GM18861 (cell line): ENCODE results near the gene GLRX3.
"Not testable (repeated sequence)": the region's sequence is repeated elsewhere in the genome, so short reads cannot be mapped to it uniquely, and the experiment has no call there.

ENCODE experiments used
- ATAC-seq: cut with Tn5 transposase; IDR thresholded peaks from one replicate; pipeline ENCODE4 v1.9.1; 2021; ENCODE audit not compliant: unreplicated experiment

The GLRX3 gene

DNA sequence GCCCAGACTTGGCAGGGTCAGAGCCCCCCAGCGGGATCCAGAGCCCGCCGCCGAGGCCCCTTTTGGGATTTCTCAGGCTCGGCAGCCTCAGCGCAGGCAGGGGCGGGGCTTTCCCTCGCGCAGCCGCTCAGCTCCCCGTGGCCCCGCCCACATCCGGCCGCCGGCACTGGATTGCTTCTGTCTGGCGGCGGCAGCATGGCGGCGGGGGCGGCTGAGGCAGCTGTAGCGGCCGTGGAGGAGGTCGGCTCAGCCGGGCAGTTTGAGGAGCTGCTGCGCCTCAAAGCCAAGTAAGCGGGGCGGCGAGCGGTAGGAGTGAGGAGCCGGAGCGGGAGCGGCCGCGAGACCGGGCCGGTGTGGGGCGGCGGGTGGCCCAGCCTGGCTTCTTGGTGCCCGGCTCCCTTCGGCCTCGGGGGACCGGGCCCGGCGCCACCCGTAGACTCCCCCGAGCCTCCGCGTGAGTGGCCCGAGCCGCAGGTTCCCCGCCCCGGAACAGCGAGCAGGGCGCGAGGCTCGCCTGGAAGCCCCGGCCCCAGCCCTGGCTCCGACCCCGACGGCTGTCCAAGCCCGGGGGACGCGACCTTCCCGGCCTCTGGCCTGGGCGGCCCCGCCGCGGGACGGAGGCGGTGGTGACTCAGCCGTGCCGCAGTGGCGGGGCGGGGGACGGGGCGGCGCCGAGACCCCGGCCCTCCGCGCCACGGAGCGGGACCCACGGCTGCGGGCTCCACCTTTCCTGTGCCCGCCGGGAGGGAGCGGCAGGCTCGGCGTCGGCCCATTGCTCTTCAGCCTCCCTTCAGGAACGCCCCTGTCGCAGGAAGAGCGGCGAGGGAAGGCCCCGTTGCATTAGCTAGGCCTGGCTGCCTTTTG, at the start of gene GLRX3:
Gene GLRX3 (plus strand): TSS at position 166 of the 864 bp plus-strand sequence. CDS start 30 bp downstream, at position 196.
- peak; percentile 62 for ATAC-seq

- ATAC-seq: not testable (repeated sequence)
Observed at GRCh38 chr10:130090565-130090964, 45.6 kb upstream of the GLRX3 start.

DNA sequence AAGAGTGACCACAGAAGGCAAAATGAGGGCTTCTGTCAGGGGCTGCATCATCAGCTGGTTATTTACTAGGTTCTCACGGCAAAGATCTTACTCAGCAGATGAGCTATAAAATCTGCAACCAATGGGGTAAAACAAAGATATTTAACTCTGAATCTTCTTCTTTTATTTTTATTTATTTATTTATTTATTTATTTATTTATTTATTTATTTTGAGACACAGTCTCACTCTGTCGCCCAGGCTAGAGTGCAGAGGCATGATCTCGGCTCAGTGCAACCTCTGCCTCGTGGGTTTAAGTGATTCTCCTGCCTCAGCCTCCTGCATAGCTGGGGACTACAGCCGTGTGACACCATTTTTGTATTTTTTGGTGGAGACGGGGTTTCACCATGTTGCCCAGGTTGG, 36.8 kb upstream of the GLRX3 start:
- ATAC-seq: no peak

DNA sequence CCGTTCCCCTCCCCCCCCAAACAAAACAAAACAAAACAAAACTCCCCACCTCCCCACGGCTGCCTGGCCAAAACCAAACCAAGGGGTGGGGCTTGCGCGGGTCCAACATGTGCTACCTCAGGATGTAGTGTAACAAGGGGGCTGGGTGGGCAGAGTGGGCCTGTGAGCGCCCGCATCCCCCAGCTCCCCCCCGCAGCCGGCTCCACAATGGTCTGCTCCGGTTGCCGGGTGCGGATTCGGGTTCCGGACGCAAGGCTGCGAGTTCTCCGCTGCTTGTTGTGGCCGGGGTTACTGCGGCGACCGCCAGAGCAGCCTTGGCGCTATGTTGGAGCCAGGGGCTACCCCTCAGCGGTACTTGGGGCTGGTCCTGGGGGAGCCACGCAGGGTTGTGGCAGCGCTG, 30.5 kb upstream of the GLRX3 start:
- ATAC-seq: no peak

- ATAC-seq: not testable (repeated sequence)
Observed at GRCh38 chr10:130108146-130108545, 28.0 kb upstream of the GLRX3 start.

- no peak for ATAC-seq
Observed at GRCh38 chr10:130108934-130109604, 27.1 kb upstream of the GLRX3 start.

DNA sequence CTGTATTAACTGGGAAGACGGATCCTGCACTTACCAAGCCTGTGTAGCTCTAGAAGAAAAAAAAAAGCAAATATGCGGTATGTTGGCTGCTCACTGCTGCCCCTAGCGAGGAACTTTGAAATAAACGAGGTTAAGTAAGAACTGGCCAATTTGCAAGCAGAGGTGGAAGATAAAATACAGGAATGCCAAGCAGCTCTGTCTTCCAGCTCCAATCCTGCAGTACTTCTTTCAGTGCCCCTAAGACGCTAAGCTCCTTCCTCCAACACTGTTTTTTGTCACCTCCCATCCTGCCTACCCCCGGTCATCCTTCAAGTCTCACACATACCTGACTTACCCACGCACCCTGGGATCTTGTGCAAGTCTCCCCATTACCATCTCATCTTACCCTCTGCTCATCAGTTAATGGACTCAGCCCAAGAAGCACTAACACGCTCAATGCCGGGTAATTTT, 26.4 kb upstream of the GLRX3 start:
- no peak for ATAC-seq

DNA sequence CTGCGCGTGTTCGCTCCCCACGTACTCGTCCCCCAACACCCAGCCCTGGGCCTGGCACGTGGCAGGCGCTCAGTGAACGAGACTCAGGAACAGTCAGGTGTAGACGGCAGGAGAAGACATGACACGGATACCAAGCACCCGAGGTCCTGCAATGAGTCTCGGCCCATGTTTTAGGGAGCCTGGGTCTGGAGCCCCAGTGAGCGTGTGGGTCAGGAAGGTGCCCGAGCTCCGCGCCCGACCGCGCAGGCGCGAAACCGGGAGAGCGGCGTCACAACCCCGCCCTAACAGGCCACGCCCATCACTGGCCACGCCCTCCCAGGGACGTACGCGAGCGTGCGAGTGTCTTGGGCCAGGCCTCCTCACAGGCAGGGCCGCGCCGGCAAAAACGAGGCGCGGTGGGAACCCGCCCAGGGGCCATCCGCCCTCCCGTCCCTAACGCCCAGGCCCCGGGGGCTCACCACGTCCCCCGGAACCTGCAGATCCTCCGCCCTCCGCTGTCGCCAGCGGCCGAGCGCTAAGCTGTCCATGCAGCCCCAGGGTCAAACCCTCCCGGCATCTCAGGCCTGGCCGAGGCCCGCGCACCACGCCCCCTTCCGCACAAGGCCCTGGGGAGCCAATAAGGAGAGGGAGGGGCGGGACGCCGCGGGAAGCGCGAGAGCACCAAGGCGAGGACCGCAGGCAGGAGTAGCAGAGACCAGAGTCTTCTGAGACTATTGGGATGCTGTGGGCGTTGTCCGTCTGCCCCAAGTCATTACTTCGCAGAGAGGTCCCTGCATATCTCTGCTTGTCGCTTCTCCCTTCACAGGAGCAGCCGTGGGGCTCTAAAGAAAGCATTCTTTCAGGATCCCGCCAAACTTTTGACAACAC, 25.7 kb upstream of the GLRX3 start, which contains the start of gene C10orf143:
Gene C10orf143 (minus strand): TSS at position 585 of the 867 bp plus-strand sequence. CDS start 58 bp downstream, at position 527.
- ATAC-seq: peak; percentile 63

DNA sequence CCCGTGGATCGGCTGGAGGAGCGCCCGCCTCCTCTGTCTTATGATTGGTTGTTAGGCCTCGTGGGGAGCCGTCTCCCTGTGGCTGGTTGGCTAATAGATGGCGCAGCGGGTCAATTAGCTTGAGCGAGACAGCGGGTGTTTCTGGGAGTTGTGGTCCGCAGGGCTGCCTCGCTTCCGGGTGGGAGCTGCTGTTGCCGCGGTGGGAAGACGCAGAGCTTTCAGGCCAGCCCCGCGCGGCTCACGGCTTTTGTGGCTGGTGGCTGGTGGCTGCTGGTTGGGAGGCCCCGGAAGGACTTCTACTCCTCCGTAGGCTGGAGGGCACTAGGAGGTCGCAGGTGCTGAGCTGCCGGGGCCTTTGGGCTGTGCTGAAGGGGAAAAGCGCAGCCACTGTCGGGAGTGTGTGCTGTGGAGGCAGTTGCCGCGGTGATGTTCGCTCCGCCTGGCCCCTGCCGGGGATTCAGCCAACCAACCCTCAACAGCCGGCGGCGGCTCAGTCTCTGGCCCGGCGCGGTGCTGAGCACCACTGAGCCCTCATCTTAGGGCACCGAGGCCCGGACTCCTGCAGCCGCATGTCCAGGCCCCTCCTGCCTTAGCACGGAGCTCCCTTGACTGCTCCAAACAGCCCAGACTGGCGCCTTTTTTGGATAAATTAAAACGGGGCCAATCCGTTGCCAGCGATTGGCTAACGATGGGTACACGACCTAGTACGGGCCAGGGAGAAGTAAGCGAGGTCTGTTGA, 24.9 kb upstream of the GLRX3 start:
- peak; percentile 81 for ATAC-seq

DNA sequence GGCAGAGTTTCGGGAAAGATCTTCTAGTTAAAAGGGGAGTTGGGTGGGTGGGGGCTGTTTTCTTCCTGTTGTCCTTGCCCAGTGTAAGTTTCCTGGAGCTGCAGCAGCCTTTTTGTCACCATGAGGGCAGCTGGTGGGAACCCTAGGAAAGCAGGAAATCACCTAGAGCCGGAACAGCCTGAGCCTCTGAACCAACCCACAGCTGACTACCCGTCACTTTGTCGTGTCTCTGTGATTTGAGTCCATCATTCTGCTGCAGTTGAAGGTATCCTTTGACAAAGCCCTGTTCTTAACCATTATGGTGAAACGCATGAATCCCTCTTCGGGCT, 24.4 kb upstream of the GLRX3 start:
- no peak for ATAC-seq

- no peak for ATAC-seq
Observed at GRCh38 chr10:130112821-130113220, 23.4 kb upstream of the GLRX3 start.

DNA sequence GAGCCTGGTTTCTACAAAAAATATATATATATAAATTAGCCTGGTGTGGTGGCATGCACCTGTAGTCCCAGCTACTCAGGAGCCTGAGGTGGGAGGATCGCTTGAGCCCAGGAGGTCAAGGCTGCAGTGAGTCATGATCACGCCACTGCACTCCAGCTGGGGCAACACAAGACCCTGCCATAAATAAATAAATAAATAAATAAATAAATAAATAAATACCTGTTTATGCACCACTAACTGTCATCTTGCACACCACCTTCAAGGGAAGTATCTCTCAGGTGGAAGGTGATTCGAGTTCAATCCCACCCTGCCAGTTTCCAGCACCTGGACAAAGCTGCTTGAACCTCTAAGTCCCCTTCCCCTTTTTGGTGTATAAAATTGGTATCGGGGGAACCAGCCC, 19.2 kb upstream of the GLRX3 start:
- not testable (repeated sequence) for ATAC-seq

DNA sequence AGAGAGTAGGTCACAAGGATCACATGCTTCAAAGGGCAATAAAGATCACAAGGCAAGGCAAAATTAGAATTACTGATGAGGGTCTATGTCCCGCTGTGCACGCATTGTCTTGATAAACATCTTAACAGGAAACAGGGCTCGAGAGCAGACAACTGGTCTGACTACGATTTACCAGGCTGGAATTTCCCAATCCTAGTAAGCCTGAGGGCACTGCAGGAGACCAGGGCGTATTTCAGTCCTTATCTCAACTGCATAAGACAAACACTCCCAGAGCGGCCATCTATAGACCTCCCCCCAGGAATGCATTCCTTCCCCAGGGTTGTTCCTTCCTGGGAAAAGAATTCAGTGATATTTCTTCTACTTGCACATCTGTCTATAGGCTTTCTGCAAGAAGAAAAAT, 18.7 kb upstream of the GLRX3 start:
- not testable (repeated sequence) for ATAC-seq

GRCh38 chr10:130121486-130122079, 14.6 kb upstream of the GLRX3 start:
- ATAC-seq: no peak

DNA sequence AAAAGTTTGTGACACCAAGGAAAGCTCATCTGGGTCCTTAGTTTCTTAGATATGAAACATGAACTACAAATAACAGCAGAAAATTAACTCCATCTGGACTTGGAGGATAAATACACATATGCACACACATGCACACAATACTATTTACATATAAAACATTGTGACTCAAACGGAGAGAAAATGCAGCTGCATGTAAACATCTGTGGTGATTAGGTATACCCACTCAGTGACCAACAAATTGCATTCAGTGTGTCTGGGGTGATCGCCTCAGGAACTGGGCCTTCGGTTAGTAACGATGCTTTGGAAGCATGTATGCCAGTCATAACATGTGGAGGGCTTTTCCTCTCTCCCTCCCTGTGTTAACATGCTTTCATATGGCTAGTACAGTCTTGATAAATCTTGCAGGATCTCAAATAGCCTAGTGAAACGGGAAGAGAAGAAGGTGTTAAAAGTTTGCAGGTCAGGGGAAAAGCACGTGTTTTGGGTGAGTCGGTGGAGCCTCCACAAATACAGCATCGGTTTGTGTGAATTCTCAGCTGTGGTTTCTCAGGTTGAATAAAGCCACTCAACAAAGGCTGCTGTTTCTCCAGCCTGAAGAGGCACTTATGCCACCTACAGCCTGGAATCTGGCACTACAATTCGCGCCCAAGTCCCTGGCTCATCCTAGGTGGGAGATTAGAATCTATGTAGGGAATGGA, 8.7 kb upstream of the GLRX3 start:
- peak; percentile 98 for ATAC-seq

- ATAC-seq: no peak
Observed at GRCh38 chr10:130128062-130128781, 8.0 kb upstream of the GLRX3 start.

DNA sequence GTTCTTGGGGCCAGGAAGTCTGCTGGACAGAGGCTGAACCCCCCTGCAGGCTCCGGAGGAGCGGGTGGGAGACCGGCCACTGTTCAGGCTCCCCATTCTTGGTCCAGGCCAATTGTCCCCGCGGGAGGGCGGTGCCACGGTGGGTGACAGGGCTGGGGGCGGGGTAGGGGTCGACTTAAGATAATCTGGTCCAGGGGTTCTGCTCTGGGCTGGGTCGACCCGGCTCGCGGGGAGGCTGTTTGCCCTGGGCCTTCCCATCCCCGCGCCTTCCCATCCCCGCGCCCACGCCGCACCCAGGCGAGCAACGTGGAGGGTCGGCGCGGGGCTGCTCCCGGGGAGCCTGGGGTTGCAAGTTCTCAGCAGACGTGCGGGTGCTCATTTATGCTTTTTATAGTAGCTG, 7.3 kb upstream of the GLRX3 start:
- no peak for ATAC-seq

DNA sequence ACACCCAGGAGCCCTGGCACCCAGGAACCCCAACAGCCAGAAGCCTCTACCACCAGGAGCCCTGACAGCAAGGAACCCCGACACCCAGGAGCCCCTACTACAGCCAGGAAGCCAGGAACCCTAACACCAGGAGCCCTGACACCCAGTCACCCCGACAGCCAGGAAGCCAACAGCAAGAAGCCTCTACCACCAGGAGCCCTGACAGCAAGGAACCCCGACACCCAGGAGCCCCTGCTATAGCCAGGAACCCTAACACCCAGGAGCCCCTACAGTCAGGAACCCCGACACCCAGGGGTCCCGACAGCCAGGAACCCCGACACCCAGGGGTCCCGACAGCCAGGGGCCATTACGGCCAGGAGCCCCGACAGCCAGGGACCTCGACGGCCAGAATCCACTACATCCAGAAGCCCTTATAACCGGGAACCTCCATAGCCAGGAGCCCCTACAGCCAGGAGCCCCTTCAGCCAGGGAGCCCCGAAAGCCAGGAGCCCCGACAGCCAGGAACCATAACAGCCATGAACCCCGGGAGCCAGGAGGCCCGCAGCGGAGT, 440 bp upstream of the GLRX3 start:
- no peak for ATAC-seq

DNA sequence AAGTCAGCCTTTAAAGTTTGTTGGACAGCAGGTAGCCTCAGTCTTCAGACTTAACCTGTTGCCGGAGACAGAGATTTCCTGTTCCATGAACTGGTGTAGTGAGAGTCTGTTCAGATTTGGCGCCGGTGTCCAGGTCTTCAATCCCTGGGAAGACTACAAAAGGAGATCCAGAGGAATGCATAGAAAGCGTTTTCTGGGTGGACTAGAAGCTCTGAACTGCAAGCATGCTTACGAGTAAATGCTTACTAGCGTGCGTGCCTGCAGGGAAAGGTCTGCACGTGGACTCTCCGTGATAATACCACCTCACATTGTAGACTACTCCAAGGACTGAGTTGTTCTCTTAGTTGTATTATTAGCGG, 878 bp downstream of the GLRX3 start:
- no peak for ATAC-seq
